GM18951 (cell line): ENCODE measurements around the gene HIBCH.

ENCODE experiments used
- POLR2A ChIP-seq: IDR thresholded peaks from 4 replicates; pipeline ENCODE4 v1.6.1; 2011; ENCODE audit warnings: mild to moderate bottlenecking; ENCODE audit not compliant: insufficient read length, insufficient read depth; ENCODE audit errors: extremely low read depth
- in situ Hi-C: fragments of 300-500 bp; cut with MboI; formaldehyde crosslinking; loops from one replicate; pipeline ENCODE4 v1.12.0; 2022; ENCODE audit warnings: low sequenced_read_pairs, mixed read lengths, inconsistent platforms; ENCODE audit not compliant: unreplicated experiment

HIBCH gene

GRCh38 chr2:190221429-190221828 lies 98.2 kb downstream of the HIBCH start:
- in situ Hi-C loops: no loop called here
- no peak for TF ChIP-seq POLR2A

DNA sequence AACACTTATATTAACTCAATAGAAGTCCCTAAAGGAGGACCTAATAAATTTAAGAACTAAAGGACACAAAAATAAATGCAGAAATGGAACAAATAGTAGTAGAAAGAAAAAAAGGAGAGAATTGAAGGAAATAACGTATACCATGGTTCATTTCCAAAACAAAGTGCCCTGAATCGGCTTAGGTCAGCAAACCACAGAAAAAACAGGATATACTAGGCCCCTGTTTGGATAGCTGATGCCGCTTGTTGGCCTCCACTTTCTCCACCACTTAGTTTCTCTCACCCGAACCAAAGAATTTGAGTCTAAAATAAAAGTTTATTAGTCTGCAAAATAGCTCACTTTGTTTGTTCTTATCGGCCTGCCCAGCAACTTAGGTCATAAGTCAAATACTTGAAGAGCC lies 100.4 kb downstream of the HIBCH start:
- in situ Hi-C loops: no loop called here

DNA sequence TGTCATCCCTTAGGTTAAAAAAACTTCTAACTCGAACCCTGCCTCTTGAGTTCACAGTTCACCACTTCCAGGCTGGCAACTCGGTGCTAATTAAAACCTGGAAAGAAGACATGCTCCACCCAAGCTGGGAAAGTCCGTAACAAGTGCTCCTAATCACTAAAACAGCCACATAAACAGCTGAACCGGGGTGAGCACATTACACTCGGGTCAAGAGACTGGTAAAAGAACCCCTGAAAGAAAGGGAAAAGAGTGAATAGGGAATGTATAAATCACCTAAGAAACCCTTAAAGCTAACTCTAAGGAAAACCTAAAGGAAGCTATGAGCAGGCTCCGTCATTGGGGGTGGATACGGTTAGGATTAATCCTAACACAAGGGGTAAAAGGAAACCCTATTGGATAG lies 102.0 kb downstream of the HIBCH start:
- TF ChIP-seq POLR2A: no peak
- in situ Hi-C loops: no loop called here

More for the DNA sequence above, 100.4 kb downstream of the HIBCH start:
- TF ChIP-seq POLR2A: no peak

- TF ChIP-seq POLR2A: no peak
- in situ Hi-C loops: no loop called here
These were observed 102.8 kb downstream of the HIBCH start for GRCh38 chr2:190216829-190217228.

- TF ChIP-seq POLR2A: no peak
- in situ Hi-C loops: no loop called here
These were observed 104.0 kb downstream of the HIBCH start for GRCh38 chr2:190215620-190216019.

- TF ChIP-seq POLR2A: no peak
- in situ Hi-C loops: no loop called here
These were observed 105.0 kb downstream of the HIBCH start for GRCh38 chr2:190214426-190215194.

GRCh38 chr2:190213441-190214335 lies 105.9 kb downstream of the HIBCH start:
- TF ChIP-seq POLR2A: no peak
- in situ Hi-C loops: no loop called here

DNA sequence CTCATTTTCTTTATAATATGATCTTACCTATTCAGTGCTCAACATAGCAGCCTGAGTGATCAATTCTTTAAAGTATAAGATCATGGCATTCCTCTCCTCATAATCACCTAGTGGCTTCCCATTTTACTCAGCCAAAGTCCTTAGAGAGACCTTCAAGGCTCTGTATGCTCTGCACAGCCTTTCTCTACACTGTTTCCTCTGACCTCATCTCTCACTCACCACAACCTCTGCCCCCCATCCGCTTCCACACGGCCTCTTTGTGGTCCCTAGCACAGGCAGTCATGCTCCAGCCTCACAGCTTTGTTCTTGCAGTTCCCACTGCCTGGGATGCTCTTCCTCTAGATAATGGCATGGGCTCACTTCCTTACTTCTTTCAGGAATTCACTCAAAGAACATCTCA lies 109.2 kb downstream of the HIBCH start:
- TF ChIP-seq POLR2A: no peak
- in situ Hi-C loops: no loop called here

GRCh38 chr2:190209559-190209958 lies 110.1 kb downstream of the HIBCH start:
- in situ Hi-C loops: no loop called here
- no peak for TF ChIP-seq POLR2A

DNA sequence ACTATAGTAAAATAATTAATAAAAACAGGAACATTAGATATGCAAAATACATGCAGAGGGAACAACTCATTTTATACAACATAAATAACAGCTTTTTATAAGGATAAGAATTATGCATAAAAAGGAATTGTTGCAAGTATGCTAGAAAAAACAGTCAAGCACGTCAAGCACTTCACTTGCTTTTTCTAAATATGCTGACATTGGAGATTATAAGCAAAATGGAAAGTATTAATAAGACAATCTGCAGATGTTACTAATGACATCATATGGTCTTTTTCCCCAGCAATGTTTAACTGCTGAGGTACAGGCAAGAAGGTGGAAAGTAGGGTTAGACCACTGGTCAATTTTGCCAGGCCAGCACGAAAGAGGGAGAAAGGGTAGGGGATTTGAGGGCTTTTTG lies 111.7 kb downstream of the HIBCH start:
- no peak for TF ChIP-seq POLR2A
- in situ Hi-C loops: no loop called here

- no peak for TF ChIP-seq POLR2A
- in situ Hi-C loops: no loop called here
These were observed 114.0 kb downstream of the HIBCH start for GRCh38 chr2:190205657-190206056.

GRCh38 chr2:190202604-190203003 lies 117.0 kb downstream of the HIBCH start:
- no peak for TF ChIP-seq POLR2A
- in situ Hi-C loops: no loop called here

GRCh38 chr2:190202018-190202417 lies 117.6 kb downstream of the HIBCH start:
- TF ChIP-seq POLR2A: no peak

DNA sequence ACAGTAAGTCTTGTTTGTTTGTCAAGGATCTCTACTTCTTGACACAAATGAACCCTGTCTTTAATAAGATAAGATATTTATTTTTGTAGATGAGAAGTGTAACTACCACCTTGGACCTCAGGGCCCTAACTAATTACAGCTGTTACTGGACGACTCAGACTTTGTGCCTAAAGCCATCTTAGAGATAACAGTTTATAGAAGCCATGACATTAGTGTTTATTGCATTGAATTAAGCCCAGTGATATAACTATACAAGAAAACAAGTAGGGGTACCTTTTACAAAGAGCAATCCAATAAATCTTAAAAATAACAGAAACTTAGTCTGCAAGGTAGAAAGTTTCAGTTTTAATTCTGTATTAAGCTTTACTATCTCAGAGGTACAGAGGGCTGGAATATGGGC lies 119.0 kb downstream of the HIBCH start:
- no peak for TF ChIP-seq POLR2A
- in situ Hi-C loops: no loop called here

More at GRCh38 chr2:190202018-190202417, 117.6 kb downstream of the HIBCH start:
- in situ Hi-C loops: no loop called here
